Loucy (cell line): ENCODE data around the gene PRKX.

Experiments used
- H2AFZ ChIP-seq: fragments of 200-600 bp; sonication (generic); 2 replicates; pipeline ENCODE4 v1.6.0; 2016; ENCODE audit warnings: antibody characterized with exemption, mild to moderate bottlenecking, low read length, moderate library complexity
- H3F3A ChIP-seq: fragments of 200-600 bp; 2 replicates; pipeline ENCODE4 v1.6.0; 2016; ENCODE audit warnings: antibody characterized with exemption, low read depth, mild to moderate bottlenecking
- H3K27me3 ChIP-seq: fragments of 200-600 bp; sonication (generic); 2 replicates; pipeline ENCODE4 v1.6.1; 2014; ENCODE audit warnings: low read length, mild to moderate bottlenecking; ENCODE audit not compliant: insufficient read depth, poor library complexity, severe bottlenecking
- H3K36me3 ChIP-seq: fragments of 200-600 bp; sonication (generic); 2 replicates; pipeline ENCODE4 v1.6.1; 2016; ENCODE audit warnings: low read length; ENCODE audit not compliant: insufficient read depth
- H3K4me1 ChIP-seq: fragments of 200-600 bp; sonication (generic); 2 replicates; pipeline ENCODE4 v1.5.1; 2014; ENCODE audit warnings: low read length, mild to moderate bottlenecking; ENCODE audit not compliant: insufficient read depth, poor library complexity, severe bottlenecking
- H3K4me2 ChIP-seq: fragments of 200-600 bp; sonication (generic); 2 replicates; pipeline ENCODE4 v1.6.0; 2014; ENCODE audit warnings: antibody characterized with exemption, low read length, low read depth, mild to moderate bottlenecking; ENCODE audit not compliant: poor library complexity, severe bottlenecking
- H3K4me3 ChIP-seq: fragments of 200-600 bp; sonication (generic); 2 replicates; pipeline ENCODE4 v1.5.1; 2014; ENCODE audit warnings: low read length, mild to moderate bottlenecking, mixed read lengths; ENCODE audit not compliant: poor library complexity, severe bottlenecking
- H3K79me2 ChIP-seq: fragments of 200-600 bp; sonication (generic); 2 replicates; pipeline ENCODE4 v1.6.1; 2014; ENCODE audit warnings: low read length; ENCODE audit not compliant: insufficient read depth
- H3K9ac ChIP-seq: fragments of 200-600 bp; sonication (generic); 2 replicates; pipeline ENCODE4 v1.6.0; 2014; ENCODE audit warnings: mild to moderate bottlenecking, low read depth, low read length, moderate library complexity; ENCODE audit not compliant: poor library complexity, severe bottlenecking
- H3K9me2 ChIP-seq: fragments of 200-600 bp; sonication (generic); replicated peaks from 2 replicates; pipeline ENCODE4 v1.6.1; 2016; ENCODE audit warnings: low read depth, low read length, mixed read lengths
- H3K9me3 ChIP-seq: fragments of 200-600 bp; sonication (generic); 2 replicates; pipeline ENCODE4 v1.6.1; 2014; ENCODE audit warnings: mild to moderate bottlenecking, antibody characterized with exemption, low read length, low read depth; ENCODE audit not compliant: insufficient read depth
- H4K20me1 ChIP-seq: fragments of 200-600 bp; sonication (generic); 2 replicates; pipeline ENCODE4 v1.6.0; 2014; ENCODE audit warnings: antibody characterized with exemption, low read length, mild to moderate bottlenecking; ENCODE audit not compliant: insufficient read depth, poor library complexity, severe bottlenecking
- EZH2phosphoT487 ChIP-seq: fragments of 200-600 bp; IDR thresholded peaks from 2 replicates; pipeline ENCODE4 v1.6.1; 2018; ENCODE audit warnings: antibody characterized with exemption, mild to moderate bottlenecking, moderate library complexity, borderline replicate concordance
- TF ChIP-seq, protein P1 (sequence below): fragments of 200-600 bp; sonication (generic); conservative IDR thresholded peaks from 2 replicates; pipeline ENCODE4 v1.5.1; 2014; ENCODE audit warnings: mild to moderate bottlenecking, antibody characterized with exemption, low read length

PRKX gene

DNA sequence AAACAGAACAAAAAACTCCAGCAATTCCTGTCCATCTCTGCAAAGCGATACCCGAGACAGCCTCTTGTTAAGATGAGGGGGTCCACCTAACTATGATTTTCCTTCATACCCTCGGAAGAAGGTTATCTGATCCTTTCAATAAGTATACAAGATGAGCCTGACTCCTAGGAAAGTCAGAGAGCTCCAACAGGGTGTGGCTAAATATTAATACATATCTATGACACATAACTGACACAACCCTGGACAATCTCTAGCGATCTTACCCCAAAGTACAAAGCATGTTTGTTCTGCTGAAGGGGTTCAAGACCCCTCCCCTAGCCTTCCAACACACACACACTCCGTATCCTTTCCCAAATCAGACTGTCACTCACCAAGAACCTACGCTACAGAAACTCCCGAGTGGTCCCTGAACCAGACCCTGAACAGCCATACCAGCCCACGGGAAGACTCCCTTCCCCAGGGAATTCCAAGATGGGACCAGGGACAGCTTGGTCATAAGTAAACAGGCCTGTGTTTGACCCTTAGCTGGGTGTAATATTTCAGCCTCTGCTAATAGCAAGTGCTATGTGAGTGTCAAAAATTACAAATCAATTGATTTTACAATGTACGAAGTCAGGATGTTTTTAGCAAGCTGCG lies 110.3 kb downstream of the PRKX start:
- Histone ChIP-seq H4K20me1 (no peaks in the 10 kb centered on the region), H3K4me3 (no peak overlapping the region), H3K9me2 (no peaks in the 10 kb centered on the region), H3F3A (no peaks in the 10 kb centered on the region), H2AFZ (no peak overlapping the region), H3K9ac (no peak overlapping the region), H3K27me3 (no peaks in the 10 kb centered on the region), H3K9me3 (no peaks in the 10 kb centered on the region), H3K79me2 (no peaks in the 10 kb centered on the region), H3K4me1 (no peaks in the 10 kb centered on the region), H3K4me2 (no peak overlapping the region), H3K36me3 (no peaks in the 10 kb centered on the region)
- no peak for TF ChIP-seq EZH2phosphoT487
- TF ChIP-seq, protein P1, sequence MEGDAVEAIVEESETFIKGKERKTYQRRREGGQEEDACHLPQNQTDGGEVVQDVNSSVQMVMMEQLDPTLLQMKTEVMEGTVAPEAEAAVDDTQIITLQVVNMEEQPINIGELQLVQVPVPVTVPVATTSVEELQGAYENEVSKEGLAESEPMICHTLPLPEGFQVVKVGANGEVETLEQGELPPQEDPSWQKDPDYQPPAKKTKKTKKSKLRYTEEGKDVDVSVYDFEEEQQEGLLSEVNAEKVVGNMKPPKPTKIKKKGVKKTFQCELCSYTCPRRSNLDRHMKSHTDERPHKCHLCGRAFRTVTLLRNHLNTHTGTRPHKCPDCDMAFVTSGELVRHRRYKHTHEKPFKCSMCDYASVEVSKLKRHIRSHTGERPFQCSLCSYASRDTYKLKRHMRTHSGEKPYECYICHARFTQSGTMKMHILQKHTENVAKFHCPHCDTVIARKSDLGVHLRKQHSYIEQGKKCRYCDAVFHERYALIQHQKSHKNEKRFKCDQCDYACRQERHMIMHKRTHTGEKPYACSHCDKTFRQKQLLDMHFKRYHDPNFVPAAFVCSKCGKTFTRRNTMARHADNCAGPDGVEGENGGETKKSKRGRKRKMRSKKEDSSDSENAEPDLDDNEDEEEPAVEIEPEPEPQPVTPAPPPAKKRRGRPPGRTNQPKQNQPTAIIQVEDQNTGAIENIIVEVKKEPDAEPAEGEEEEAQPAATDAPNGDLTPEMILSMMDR = no peak

DNA sequence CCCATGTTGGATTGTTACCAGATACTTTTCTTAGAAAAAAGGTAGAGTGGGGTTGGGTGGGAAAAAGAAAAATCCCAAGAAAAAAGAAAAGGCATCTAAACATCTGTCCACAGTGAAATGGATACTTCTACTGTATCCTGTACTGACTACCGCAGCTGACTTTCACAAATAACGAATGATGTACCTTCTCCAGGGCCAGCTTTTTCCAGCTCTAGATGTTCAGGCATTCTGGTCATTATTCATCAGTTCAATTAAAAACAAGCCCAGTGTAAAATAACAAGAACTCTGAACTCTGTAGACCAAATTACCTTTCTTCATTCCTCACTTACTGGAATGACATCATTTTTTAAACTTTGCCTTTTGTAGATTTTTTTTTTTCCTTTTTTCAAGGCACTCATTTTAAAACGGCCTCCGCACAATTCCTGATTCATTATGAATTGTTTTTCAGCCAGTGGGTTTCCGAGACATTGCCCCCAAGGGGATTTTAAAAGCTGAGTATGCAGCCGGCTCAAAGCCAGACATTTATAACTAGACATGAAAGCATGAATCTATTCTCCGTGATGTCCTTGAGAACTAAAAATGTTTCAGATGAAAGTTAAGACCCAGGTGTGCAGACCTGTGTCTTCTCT lies 113.5 kb downstream of the PRKX start:
- no peak overlapping the region for H2AFZ ChIP-seq
- no peak overlapping the region for H3K9ac ChIP-seq
- H4K20me1 ChIP-seq = no peaks in the 10 kb centered on the region
- no peaks in the 10 kb centered on the region for H3K36me3 ChIP-seq
- H3K79me2 ChIP-seq = no peaks in the 10 kb centered on the region
- H3K4me3 ChIP-seq = no peak overlapping the region
- no peaks in the 10 kb centered on the region for H3K4me1 ChIP-seq
- no peaks in the 10 kb centered on the region for H3K9me3 ChIP-seq
- no peaks in the 10 kb centered on the region for H3K9me2 ChIP-seq
- no peak overlapping the region for H3K4me2 ChIP-seq
- no peaks in the 10 kb centered on the region for H3K27me3 ChIP-seq
- H3F3A ChIP-seq = no peaks in the 10 kb centered on the region
- no peak for TF ChIP-seq EZH2phosphoT487
- TF ChIP-seq, protein P1 = no peak

DNA sequence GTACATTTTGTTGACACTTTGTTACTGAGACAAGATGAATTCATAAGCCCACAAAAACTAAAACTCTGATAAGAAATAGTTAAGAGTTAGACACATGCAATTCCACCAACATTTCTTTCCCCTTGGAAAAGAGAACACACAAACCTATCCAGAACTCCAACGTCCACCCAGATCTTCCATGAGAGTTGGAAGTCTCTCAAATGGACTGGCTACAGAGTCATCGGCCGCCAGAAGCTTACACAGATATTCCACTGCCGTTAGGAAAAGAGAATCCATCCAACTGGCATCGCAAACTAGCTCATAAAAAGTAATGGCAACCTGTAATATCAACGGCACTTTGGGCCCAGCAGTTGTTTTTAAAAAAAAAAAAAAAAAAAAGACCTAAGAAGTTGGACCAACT lies 114.7 kb downstream of the PRKX start:
- no peaks in the 10 kb centered on the region for H3F3A ChIP-seq
- no peak overlapping the region for H3K9ac ChIP-seq
- H3K9me2 ChIP-seq = no peaks in the 10 kb centered on the region

More for the DNA sequence above, 114.7 kb downstream of the PRKX start:
- TF ChIP-seq, protein P1 = no peak
- no peak for TF ChIP-seq EZH2phosphoT487
- Histone ChIP-seq H3K4me2 (no peak overlapping the region), H3K4me1 (no peaks in the 10 kb centered on the region), H3K27me3 (no peaks in the 10 kb centered on the region), H2AFZ (no peak overlapping the region), H3K36me3 (no peaks in the 10 kb centered on the region), H3K4me3 (no peak overlapping the region), H3K79me2 (no peaks in the 10 kb centered on the region), H4K20me1 (no peaks in the 10 kb centered on the region), H3K9me3 (no peaks in the 10 kb centered on the region)
